MM.1S (cell line): ENCODE data around the gene PRMT7.

Source experiments
- CTCF ChIP-seq: fragments of 300-600 bp; sonication (generic); IDR thresholded peaks from 2 replicates; pipeline ENCODE4 v1.5.1; 2016; ENCODE audit warnings: antibody characterized with exemption, low read length, mixed read lengths
- EZH2phosphoT487 ChIP-seq: fragments of 300-600 bp; sonication (generic); IDR thresholded peaks from 2 replicates; pipeline ENCODE4 v1.6.1; 2018; ENCODE audit warnings: antibody characterized with exemption, low read length

- TF ChIP-seq EZH2phosphoT487 = no peak
- no peak for TF ChIP-seq CTCF
Observed at GRCh38 chr16:68287276-68288251, 23.3 kb upstream of the PRMT7 start.
